ENCODE measurements around the gene PDE6H. TPM values are rescaled to one million over a fixed set of nuclear protein-coding genes. Genes with fewer than 3 reads are reported as not detected.

PDE6H gene
- total and polyA plus RNA-seq, 2 donors (not counting 3 experiments of a cell fraction or from before 2014, with no cell fraction given): not detected

GRCh38 chr12:14956024-14956891 is 16.6 kb upstream of the PDE6H start:
- POLR2A ChIA-PET: no interaction called here
- TF ChIP-seq POLR2A (IDR thresholded peaks at IDR 0.05; ENCODE audit: low read depth, low read length) (no peak), FOS (IDR thresholded peaks at IDR 0.05; ENCODE audit: borderline replicate concordance, insufficient read depth, low read length) (no peak), GATA2 (IDR thresholded peaks at IDR 0.05; ENCODE audit: insufficient read depth, insufficient read length, low read depth, low read length) (no peak), POLR2AphosphoS5 (IDR thresholded peaks at IDR 0.05; ENCODE audit: insufficient read depth, low read depth, low read length) (no peak), MYC (IDR thresholded peaks at IDR 0.05; ENCODE audit: low read depth, low read length) (no peak), JUN (IDR thresholded peaks at IDR 0.05; ENCODE audit: borderline replicate concordance, insufficient read depth, insufficient read length, low read depth) (no peak), EZH2 (IDR thresholded peaks at IDR 0.05; ENCODE audit: borderline replicate concordance, low read depth, low read length, severe bottlenecking) (no peak)
- TF ChIP-seq, protein P1, sequence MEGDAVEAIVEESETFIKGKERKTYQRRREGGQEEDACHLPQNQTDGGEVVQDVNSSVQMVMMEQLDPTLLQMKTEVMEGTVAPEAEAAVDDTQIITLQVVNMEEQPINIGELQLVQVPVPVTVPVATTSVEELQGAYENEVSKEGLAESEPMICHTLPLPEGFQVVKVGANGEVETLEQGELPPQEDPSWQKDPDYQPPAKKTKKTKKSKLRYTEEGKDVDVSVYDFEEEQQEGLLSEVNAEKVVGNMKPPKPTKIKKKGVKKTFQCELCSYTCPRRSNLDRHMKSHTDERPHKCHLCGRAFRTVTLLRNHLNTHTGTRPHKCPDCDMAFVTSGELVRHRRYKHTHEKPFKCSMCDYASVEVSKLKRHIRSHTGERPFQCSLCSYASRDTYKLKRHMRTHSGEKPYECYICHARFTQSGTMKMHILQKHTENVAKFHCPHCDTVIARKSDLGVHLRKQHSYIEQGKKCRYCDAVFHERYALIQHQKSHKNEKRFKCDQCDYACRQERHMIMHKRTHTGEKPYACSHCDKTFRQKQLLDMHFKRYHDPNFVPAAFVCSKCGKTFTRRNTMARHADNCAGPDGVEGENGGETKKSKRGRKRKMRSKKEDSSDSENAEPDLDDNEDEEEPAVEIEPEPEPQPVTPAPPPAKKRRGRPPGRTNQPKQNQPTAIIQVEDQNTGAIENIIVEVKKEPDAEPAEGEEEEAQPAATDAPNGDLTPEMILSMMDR (IDR thresholded peaks at IDR 0.05; ENCODE audit: extremely low read depth in 1 of 2, insufficient read depth in 1 of 2, low read depth in 1 of 2, low read length in 2 of 2): no peak
- TF ChIP-seq, protein P2, sequence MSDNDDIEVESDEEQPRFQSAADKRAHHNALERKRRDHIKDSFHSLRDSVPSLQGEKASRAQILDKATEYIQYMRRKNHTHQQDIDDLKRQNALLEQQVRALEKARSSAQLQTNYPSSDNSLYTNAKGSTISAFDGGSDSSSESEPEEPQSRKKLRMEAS (IDR thresholded peaks at IDR 0.05; ENCODE audit: insufficient read depth, insufficient read length): no peak
- DNase-seq (ENCODE audit: low read depth, low spot score) (no peak), FAIRE-seq (no peak)
- Histone ChIP-seq H3K9me3 (replicated peaks; ENCODE audit: control insufficient read depth, insufficient read depth, low read length) (no peaks in the 10 kb centered on the region), H3K79me2 (ENCODE audit: control insufficient read depth, insufficient read depth, low read length) (peaks cover 90% of the 10 kb centered on the region), H3K4me2 (ENCODE audit: insufficient read depth, low read length) (peak overlapping the region; percentile 20), H3K36me3 (ENCODE audit: control insufficient read depth in 2 of 2, extremely low read depth in 1 of 2, insufficient read depth in 2 of 2, low read length in 2 of 2) (no peaks in the 10 kb centered on the region), H3K4me1 (ENCODE audit: control insufficient read depth, extremely low read depth, insufficient read depth, low read length) (peaks cover 68% of the 10 kb centered on the region), H3K27me3 (ENCODE audit: control insufficient read depth in 2 of 2, insufficient read depth in 2 of 2, low read length in 2 of 2) (no peaks in the 10 kb centered on the region), H4K20me1 (replicated peaks; ENCODE audit: control insufficient read depth, extremely low read depth, insufficient read depth, low read length) (no peaks in the 10 kb centered on the region), H3K27ac (ENCODE audit: insufficient read depth, low read depth, low read length) (no peak overlapping the region), H3K9me1 (replicated peaks; ENCODE audit: control insufficient read depth, extremely low read depth, insufficient read depth, low read length) (no peaks in the 10 kb centered on the region), H3K9ac (replicated peaks; ENCODE audit: extremely low read depth, insufficient read depth, low read length) (no peak overlapping the region), H3K4me3 (replicated peaks in 1 of 3; ENCODE audit: insufficient read depth in 1 of 3, low read depth in 1 of 3, low read length in 3 of 3) (no peak overlapping the region), H2AFZ (ENCODE audit: low read depth, low read length) (no peak overlapping the region)
- CTCF ChIA-PET: interaction anchor here (0.5 kb wide), 1 partner anchor 30 kb away, joined by 3 read pairs; no protein-coding TSS in a partner anchor
- dilution Hi-C loops (cut with MboI; ENCODE audit: extremely low pct_ligation_motif_present, low sequenced_read_pairs) (loop anchor here (10.0 kb wide), 1 partner anchor 121 kb away; no protein-coding TSS in a partner anchor), intact Hi-C loops (cut with micrococcal nuclease) (loop anchor here (5.0 to 10.0 kb wide), 2 partner anchors 589 to 701 kb away; partner anchors contain the start of gene ATF7IP)
- BruUV-seq (replicated peaks): no TSS peak
